Fibroblast of the aortic adventitia (primary cell): ENCODE measurements around the gene TSPAN16. TPM values are rescaled to one million over a fixed set of nuclear protein-coding genes. Genes with fewer than 3 reads are reported as not detected.

ENCODE experiments used
- DNase-seq: peaks from one replicate; pipeline ENCODE4 v3.0.0-alpha.2; 2010; ENCODE audit warnings: low read depth
- H3K4me3 ChIP-seq: 2 replicates; pipeline ENCODE4 v1.5.1; 2011; ENCODE audit warnings: low read depth, mild to moderate bottlenecking, control low read depth, low read length, moderate library complexity
- total RNA-seq: library from RNA; depleted of rRNA; stranded (reverse); fragments of >200 nt; gene quantifications from 2 replicates; pipeline ENCODE4 v1.2.3, GENCODE V29; 2012; ENCODE audit warnings: low replicate concordance
- TF ChIP-seq, protein P1 (sequence below): IDR thresholded peaks from 2 replicates; pipeline ENCODE4 v1.5.1; 2011; ENCODE audit warnings: mild to moderate bottlenecking, low read length, control low read depth, inconsistent platforms; ENCODE audit not compliant: insufficient read depth

The TSPAN16 gene
- total RNA-seq, 1 donor: not detected

DNA sequence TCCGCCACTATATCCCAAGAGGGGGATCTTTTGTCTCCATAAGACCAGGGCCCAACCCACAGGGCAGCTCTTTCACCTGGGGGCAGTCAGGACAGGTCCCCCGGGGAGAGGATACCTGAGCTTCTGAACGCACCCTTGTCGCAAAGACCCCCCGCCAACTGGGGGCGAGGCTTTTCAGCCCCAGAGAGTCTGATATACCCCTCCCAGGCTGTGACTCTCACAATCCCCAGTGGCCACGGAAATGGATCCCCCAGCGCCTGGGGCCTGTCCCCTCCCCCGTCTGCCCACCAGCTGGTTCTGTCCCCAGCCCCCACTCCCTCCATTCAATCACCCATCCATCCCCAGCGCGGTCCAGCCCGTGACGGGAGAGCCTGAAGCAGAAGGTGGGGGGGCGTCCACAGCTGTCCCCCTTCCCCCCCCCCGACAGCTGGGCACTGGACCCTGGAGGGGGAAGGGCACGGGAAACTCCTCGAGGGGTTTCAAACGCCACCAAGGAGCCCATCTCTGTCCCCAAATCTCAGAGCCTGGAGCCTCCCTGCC is 34.5 kb upstream of the TSPAN16 start:
- H3K4me3 ChIP-seq: peak overlapping the region; percentile 74
- no peak for DNase-seq
- TF ChIP-seq, protein P1, sequence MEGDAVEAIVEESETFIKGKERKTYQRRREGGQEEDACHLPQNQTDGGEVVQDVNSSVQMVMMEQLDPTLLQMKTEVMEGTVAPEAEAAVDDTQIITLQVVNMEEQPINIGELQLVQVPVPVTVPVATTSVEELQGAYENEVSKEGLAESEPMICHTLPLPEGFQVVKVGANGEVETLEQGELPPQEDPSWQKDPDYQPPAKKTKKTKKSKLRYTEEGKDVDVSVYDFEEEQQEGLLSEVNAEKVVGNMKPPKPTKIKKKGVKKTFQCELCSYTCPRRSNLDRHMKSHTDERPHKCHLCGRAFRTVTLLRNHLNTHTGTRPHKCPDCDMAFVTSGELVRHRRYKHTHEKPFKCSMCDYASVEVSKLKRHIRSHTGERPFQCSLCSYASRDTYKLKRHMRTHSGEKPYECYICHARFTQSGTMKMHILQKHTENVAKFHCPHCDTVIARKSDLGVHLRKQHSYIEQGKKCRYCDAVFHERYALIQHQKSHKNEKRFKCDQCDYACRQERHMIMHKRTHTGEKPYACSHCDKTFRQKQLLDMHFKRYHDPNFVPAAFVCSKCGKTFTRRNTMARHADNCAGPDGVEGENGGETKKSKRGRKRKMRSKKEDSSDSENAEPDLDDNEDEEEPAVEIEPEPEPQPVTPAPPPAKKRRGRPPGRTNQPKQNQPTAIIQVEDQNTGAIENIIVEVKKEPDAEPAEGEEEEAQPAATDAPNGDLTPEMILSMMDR: no peak

DNA sequence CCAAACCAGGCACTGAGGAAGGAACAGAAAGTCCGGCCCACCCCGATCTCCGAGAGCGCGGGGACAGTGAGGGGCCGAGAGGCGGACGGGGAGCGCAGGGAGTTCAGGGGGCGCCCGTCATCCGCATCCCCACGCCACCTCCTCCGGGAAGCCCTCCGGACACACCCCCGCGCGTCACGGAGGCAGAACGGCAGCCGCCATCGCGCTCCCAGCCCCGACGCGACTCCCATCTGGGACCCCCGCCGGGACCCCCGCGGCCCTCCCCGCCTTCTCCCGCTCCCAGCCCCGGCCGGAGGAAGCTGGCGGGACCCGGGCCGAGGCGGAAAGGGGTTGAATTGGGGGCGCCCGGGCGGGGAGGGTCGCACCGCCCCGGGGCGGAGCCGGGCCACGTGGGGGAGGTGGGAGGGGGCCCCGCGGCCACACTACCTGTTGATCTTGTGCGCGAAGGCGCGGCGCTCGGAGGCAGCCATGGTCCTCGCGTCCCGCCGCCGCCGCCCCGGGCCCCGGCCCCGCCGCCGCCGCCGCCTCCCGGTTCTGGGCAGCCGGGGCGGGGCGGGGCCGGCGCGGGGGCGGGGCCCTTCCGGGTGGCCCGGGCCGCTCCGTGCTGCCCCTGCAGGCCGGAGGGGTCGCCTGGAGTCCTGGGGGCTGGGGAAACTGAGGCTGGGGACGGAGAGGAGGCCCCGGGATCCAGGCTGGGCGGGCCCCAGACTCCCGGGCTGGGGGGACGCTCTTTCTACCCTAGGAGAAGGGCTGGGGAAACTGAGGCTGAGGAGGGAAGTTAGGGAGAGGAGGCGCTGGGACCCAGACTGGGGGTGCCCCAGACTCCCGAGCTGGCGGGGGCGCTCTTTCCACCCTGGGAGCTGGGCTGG is 33.8 kb upstream of the TSPAN16 start, which contains the start of gene DOCK6:
DOCK6 (minus strand) TSS at position 554 of the 869 bp plus-strand sequence; CDS start at position 470, 84 bp downstream.
- no peak for DNase-seq
- peak within 1 kb of the TSS; percentile 74 for H3K4me3 ChIP-seq
- TF ChIP-seq, protein P1: peak; percentile 55

DNA sequence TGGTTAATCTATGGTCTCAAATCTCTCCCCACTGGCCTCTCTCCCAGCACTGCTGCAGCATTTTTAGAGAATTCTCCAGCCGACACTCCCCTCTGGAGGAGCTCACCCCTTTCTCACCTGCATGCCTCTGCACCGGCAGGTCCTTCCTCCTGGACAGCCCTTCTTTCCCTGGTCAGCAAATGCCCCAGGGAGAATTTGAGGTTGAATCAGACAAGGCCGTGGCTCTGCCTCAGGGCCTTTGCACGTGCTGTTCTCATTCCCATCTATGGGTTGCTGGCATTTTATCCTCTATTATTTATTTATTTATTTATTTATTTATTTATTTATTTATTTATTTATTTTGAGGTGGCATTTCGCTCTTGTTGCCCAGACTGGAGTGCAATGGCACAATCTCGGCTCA is 32.2 kb upstream of the TSPAN16 start:
- TF ChIP-seq, protein P1: no peak
- H3K4me3 ChIP-seq: no peak overlapping the region
- DNase-seq: no peak

DNA sequence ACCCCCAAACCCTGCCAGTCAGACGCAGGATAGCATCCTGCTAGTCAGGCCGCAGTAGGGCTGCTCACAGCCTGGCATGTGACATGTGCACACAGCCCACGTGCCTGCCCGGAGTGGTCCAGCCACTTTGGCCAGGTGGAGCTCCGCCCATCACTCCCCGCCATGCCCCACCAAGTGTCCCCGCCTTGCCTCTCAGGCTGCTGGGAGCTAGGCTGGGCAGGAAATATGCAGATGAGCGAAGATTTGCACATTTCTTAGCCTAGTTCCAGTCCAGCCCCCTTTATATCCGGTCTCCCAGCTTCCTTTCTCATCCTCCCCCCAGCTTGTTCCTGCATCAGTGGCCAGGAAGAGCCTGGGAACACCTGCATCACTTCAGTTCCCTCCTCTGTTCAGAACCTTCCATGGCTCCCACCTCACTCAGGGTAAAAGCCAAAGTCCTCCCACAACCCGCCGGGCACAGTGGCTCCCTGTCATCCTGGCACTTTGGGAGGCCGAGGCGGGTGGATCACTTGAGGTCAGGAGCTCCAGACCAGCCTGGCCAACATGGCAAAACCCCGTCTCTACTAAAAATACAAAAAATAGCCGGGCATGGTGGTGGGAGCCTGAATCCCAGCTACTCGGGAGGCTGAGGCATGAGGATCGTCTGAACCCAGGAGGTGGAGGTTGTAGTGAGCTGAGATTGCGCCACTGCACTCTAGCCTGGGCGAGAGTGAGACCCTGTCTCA is 31.3 kb upstream of the TSPAN16 start:
- TF ChIP-seq, protein P1: no peak
- no peak overlapping the region for H3K4me3 ChIP-seq
- no peak for DNase-seq

DNA sequence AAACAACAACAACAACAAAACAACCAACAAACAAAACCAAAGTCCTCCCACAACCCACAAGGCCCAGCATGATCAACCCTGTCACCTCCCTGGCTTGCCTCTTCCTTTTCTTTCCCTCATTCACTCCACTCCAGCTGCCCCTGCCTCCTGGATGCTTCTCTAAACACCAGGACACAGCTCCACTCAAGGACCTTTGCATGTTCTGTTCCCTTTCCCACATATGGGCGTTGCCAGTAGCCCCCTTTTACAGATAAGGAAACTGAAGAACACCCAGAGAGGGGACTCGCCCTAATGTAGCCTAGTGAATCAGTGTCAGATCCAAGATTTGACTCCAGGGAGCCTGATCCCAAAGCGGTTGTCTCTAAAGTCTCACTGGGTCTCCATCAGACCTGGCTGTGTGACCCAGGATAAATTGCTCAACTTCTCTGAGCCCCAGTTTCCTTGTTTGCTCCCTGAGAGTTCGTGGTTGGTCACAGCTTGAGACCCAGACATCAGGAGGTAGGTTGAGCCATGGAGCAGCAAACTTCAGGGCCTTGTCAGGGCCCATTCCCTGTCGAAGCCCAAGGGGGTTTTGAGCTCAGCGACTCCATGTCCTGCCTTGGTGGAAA is 30.7 kb upstream of the TSPAN16 start:
- no peak overlapping the region for H3K4me3 ChIP-seq
- DNase-seq: no peak

DNA sequence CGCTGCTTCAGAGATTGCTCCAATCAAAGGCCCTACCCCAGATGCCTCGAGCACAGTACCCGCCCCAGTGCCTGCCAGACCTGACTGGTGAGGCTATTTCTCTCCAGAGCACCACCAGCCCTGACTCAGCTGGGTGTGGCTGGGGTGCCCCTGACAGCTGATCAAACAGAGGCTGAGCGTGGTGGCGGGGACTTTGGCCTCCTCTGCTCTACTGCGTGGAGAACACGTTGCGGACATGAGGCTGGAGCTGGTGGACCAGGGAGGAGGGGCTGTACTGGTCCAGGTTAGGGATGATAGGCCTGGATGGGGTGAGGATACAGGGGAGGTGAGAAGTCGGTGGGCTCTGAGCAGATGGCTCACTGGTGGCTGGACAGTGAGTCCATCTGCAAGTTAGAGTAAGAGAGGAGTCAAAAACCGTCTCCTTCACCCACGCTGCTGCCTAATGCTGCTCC is 30.1 kb upstream of the TSPAN16 start:
- peak; percentile 28 for DNase-seq
- H3K4me3 ChIP-seq: no peak overlapping the region
- TF ChIP-seq, protein P1: no peak

More for the DNA sequence above, 30.7 kb upstream of the TSPAN16 start:
- TF ChIP-seq, protein P1: no peak
